H1 (cell line): ENCODE results near the gene ITGAV.

Experiments used
- CBX5 ChIP-seq: fragments of 300-800, 300-1000 bp; sonication (generic); IDR thresholded peaks from 2 replicates; pipeline ENCODE4 v1.7.1; 2016; ENCODE audit warnings: antibody characterized with exemption, low read length, low read depth
- CBX8 ChIP-seq: fragments of 300-800, 300-1000 bp; sonication (generic); IDR thresholded peaks from 2 replicates; pipeline ENCODE4 v1.7.1; 2016; ENCODE audit warnings: low read depth, low read length, borderline replicate concordance
- CTCF ChIP-seq, 3 experiments: IDR thresholded peaks; 1 replicate in 2 of 3; 2 replicates in 1 of 3; pipeline versions ENCODE4 v1.5.1 to v1.6.1; 2011; ENCODE audit warnings: low read length in 3 of 3, mild to moderate bottlenecking in 3 of 3, inconsistent platforms in 2 of 3, low read depth in 1 of 3, moderate library complexity in 1 of 3; ENCODE audit not compliant: insufficient read depth in 1 of 3; ENCODE audit errors: control extremely low read depth in 1 of 3
- EP300 ChIP-seq, 2 experiments: IDR thresholded peaks; 1 replicate in 1 of 2; 2 replicates in 1 of 2; pipeline ENCODE4 v1.6.1; 2011 to 2012; ENCODE audit warnings: low read depth in 2 of 2, low read length in 2 of 2, mild to moderate bottlenecking in 2 of 2, borderline replicate concordance in 1 of 2, inconsistent platforms in 1 of 2, moderate library complexity in 1 of 2
- JUN ChIP-seq: IDR thresholded peaks from 2 replicates; pipeline ENCODE4 v1.6.1; 2011; ENCODE audit warnings: low read depth, mild to moderate bottlenecking, improper control_type of control experiment, low read length
- RFX5 ChIP-seq: IDR thresholded peaks from 2 replicates; pipeline ENCODE4 v1.6.1; 2011; ENCODE audit warnings: low read depth, low read length, improper control_type of control experiment, borderline replicate concordance
- RNF2 ChIP-seq: fragments of 200-900, 300-1000 bp; sonication (generic); IDR thresholded peaks from 2 replicates; pipeline ENCODE4 v1.7.1; 2016; ENCODE audit warnings: borderline replicate concordance, low read depth, mild to moderate bottlenecking, antibody characterized with exemption, low read length; ENCODE audit not compliant: poor library complexity, severe bottlenecking; ENCODE audit errors: missing control alignments
- SRF ChIP-seq: IDR thresholded peaks from 2 replicates; pipeline ENCODE4 v1.6.1; 2011; ENCODE audit warnings: mild to moderate bottlenecking, low read depth, low read length, moderate library complexity

DNA sequence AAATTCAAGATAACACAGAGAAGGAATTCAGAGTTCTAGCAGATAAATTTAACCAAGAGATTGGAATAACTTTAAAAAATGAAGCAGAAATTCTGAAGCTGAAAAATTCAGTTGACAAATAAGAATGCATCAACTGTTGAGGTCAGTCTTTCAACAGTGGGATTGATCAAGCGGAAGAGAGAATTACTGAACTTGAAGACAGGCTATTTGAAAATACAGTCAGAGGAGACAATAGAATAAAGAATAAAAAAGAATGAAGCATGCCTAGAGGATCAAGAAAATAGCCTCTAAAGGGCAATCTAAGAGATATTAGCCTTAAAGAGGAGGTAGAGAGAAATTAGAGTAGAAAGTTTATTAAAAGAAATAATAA, 27.7 kb upstream of the ITGAV start:
- TF ChIP-seq CBX8 = no peak
- no peak for TF ChIP-seq CTCF (IDR thresholded peaks at IDR 0.05; ENCODE audit: control extremely low read depth in 1 of 3, insufficient read depth in 1 of 3, low read depth in 1 of 3, low read length in 3 of 3)
- no peak for TF ChIP-seq RFX5
- no peak for TF ChIP-seq RNF2
- TF ChIP-seq CBX5 = no peak
- TF ChIP-seq JUN = no peak
- TF ChIP-seq EP300 (IDR thresholded peaks at IDR 0.05; ENCODE audit: borderline replicate concordance in 1 of 2, low read depth in 2 of 2, low read length in 2 of 2) = no peak
- no peak for TF ChIP-seq SRF
